GM12878 (cell line): ENCODE data around the gene LITAF. TPM values are rescaled to one million over a fixed set of nuclear protein-coding genes. Genes with fewer than 3 reads are reported as not detected.

ENCODE experiments used
- ATAC-seq: fragments of 200-7000 bp; cut with Tn5 transposase; 3 replicates; pipeline ENCODE4 v1.9.1; 2020; ENCODE audit warnings: mild to moderate bottlenecking, moderate library complexity
- BruUV-seq: library from RNA; stranded (reverse); fragments of 400-500 nt; replicated peaks from 2 replicates; lab custom pipeline; 2021; lab: Mats Ljungman, UMichigan
- CTCF ChIA-PET: fragments of 300-600 bp; sonication (Branson Sonifier 250); formaldehyde crosslinking; extraction: SDS; loops from one replicate; lab custom pipeline; 2021; ENCODE audit warnings: inconsistent platforms; lab: Yijun Ruan, JAX
- POLR2A ChIA-PET: fragments of 350-600 bp; formaldehyde crosslinking; extraction: SDS; loops from one replicate; lab custom pipeline; 2021; ENCODE audit warnings: inconsistent platforms; lab: Charles Lee
- RAD21 ChIA-PET: fragments of 300-600 bp; sonication (Branson Sonifier 250); formaldehyde crosslinking; loops from one replicate; lab custom pipeline; 2023; ENCODE audit warnings: antibody characterized with exemption; ENCODE audit not compliant: unreplicated experiment; lab: Charles Lee
- SMC1A ChIA-PET: fragments of 300-600 bp; sonication (Branson Sonifier 250); formaldehyde crosslinking; loops from one replicate; lab custom pipeline; 2023; ENCODE audit not compliant: unreplicated experiment, uncharacterized antibody; lab: Charles Lee
- DNase-seq: peaks from one replicate; pipeline ENCODE4 v3.0.0-alpha.2; 2011; ENCODE audit warnings: low read depth, low spot score
- FAIRE-seq: peaks from 3 replicates; lab custom pipeline; 2011; peaks lifted over from hg19 to GRCh38; lab: Jason Lieb, UNC
- H2AFZ ChIP-seq: 2 replicates; pipeline ENCODE4 v1.6.0; 2011; ENCODE audit warnings: low read depth, low read length, control low read depth; ENCODE audit not compliant: control insufficient read depth
- H3K27ac ChIP-seq: 2 replicates; pipeline ENCODE4 v1.5.1; 2011; ENCODE audit warnings: control low read depth; ENCODE audit not compliant: control insufficient read depth, insufficient read depth
- H3K27me3 ChIP-seq, 2 experiments: replicated peaks in 1 of 2; 2 replicates each; pipeline versions ENCODE4 v1.6.0 to v1.6.1; 2011; ENCODE audit warnings: low read length in 1 of 2; ENCODE audit not compliant: control insufficient read depth in 2 of 2, insufficient read depth in 2 of 2
- H3K36me3 ChIP-seq, 2 experiments: 2 replicates each; pipeline ENCODE4 v1.5.1; 2011; ENCODE audit warnings: low read length in 1 of 2; ENCODE audit not compliant: control insufficient read depth in 2 of 2, insufficient read depth in 2 of 2
- H3K4me1 ChIP-seq: 2 replicates; pipeline ENCODE4 v1.6.1; 2011; ENCODE audit warnings: mild to moderate bottlenecking, low read length, moderate library complexity, mixed read lengths; ENCODE audit not compliant: control insufficient read depth, insufficient read depth
- H3K4me2 ChIP-seq: 2 replicates; pipeline ENCODE4 v1.6.0; 2011; ENCODE audit warnings: control low read depth; ENCODE audit not compliant: control insufficient read depth, insufficient read depth
- H3K4me3 ChIP-seq: fragments of 200-600 bp; sonication (generic); 2 replicates; pipeline ENCODE4 v1.5.1; 2016
- H3K79me2 ChIP-seq: 2 replicates; pipeline ENCODE4 v1.6.0; 2011; ENCODE audit warnings: low read length; ENCODE audit not compliant: control insufficient read depth, insufficient read depth
- H3K9ac ChIP-seq: 2 replicates; pipeline ENCODE4 v1.8.0; 2011; ENCODE audit warnings: low read length, control low read depth, mixed read lengths; ENCODE audit not compliant: control insufficient read depth, insufficient read depth
- H3K9me3 ChIP-seq: replicated peaks from 3 replicates; pipeline ENCODE4 v1.5.1; 2011; ENCODE audit warnings: mild to moderate bottlenecking, low read length; ENCODE audit not compliant: control insufficient read depth, insufficient read depth
- H4K20me1 ChIP-seq: 2 replicates; pipeline ENCODE4 v1.6.0; 2011; ENCODE audit not compliant: control insufficient read depth, insufficient read depth
- ATF7 ChIP-seq: fragments of 450-650 bp; IDR thresholded peaks from 2 replicates; pipeline ENCODE4 v1.6.1; 2016; ENCODE audit warnings: low read depth, mild to moderate bottlenecking
- BRCA1 ChIP-seq: IDR thresholded peaks from 2 replicates; pipeline ENCODE4 v1.6.1; 2011; ENCODE audit warnings: low read depth, low read length, improper control_type of control experiment
- CBX5 ChIP-seq: sonication (generic); IDR thresholded peaks from 2 replicates; pipeline ENCODE4 v1.6.1; 2016; ENCODE audit warnings: low read depth, moderate library complexity, mild to moderate bottlenecking, inconsistent platforms
- EP300 ChIP-seq, 2 experiments: fragments of 150-350 bp in 1 of 2; IDR thresholded peaks; 2 replicates each; pipeline ENCODE4 v1.6.1; 2011 to 2012; ENCODE audit warnings: low read depth in 2 of 2, low read length in 2 of 2, borderline replicate concordance in 1 of 2, improper control_type of control experiment in 1 of 2, inconsistent platforms in 1 of 2; ENCODE audit not compliant: control insufficient read depth in 1 of 2
- ETV6 ChIP-seq, 2 experiments: fragments of 450-650 bp in 1 of 2; IDR thresholded peaks in 1 of 2; conservative IDR thresholded peaks in 1 of 2; 2 replicates each; pipeline ENCODE4 v1.6.1; 2014; ENCODE audit warnings: antibody characterized with exemption in 1 of 2, borderline replicate concordance in 1 of 2, low read depth in 1 of 2, mild to moderate bottlenecking in 1 of 2, moderate library complexity in 1 of 2
- GABPA ChIP-seq: IDR thresholded peaks from 2 replicates; pipeline ENCODE4 v1.6.1; 2014; ENCODE audit warnings: antibody characterized with exemption, low read depth, mild to moderate bottlenecking, inconsistent platforms
- JUNB ChIP-seq: IDR thresholded peaks from 2 replicates; pipeline ENCODE4 v1.6.1; 2016; ENCODE audit warnings: antibody characterized with exemption, mild to moderate bottlenecking
- KDM1A ChIP-seq: fragments of 200-600 bp; sonication (generic); IDR thresholded peaks from 2 replicates; pipeline ENCODE4 v1.6.1; 2016; ENCODE audit warnings: borderline replicate concordance
- NFXL1 ChIP-seq: fragments of 450-650 bp; IDR thresholded peaks from 2 replicates; pipeline ENCODE4 v1.6.1; 2017; ENCODE audit warnings: antibody characterized with exemption, mild to moderate bottlenecking, borderline replicate concordance
- RB1 ChIP-seq: fragments of 450-650 bp; formaldehyde crosslinking; IDR thresholded peaks from 2 replicates; pipeline ENCODE4 v1.6.1; 2017; ENCODE audit warnings: mild to moderate bottlenecking, borderline replicate concordance
- RELA ChIP-seq: fragments of 450-650 bp; IDR thresholded peaks from 2 replicates; pipeline ENCODE4 v1.8.0; 2014; ENCODE audit warnings: borderline replicate concordance; ENCODE audit not compliant: partially characterized antibody
- SREBF1 ChIP-seq: IDR thresholded peaks from 2 replicates; pipeline ENCODE4 v1.6.1; 2012; ENCODE audit warnings: mild to moderate bottlenecking, low read length
- STAT3 ChIP-seq: IDR thresholded peaks from 2 replicates; pipeline ENCODE4 v1.6.1; 2011; ENCODE audit warnings: low read depth, low read length, improper control_type of control experiment
- SUZ12 ChIP-seq: fragments of 200-600 bp; sonication (generic); IDR thresholded peaks from one replicate; pipeline ENCODE4 v1.6.1; 2018; ENCODE audit warnings: antibody characterized with exemption, mild to moderate bottlenecking; ENCODE audit not compliant: unreplicated experiment
- WGBS: methylation state at CpG from one replicate; pipeline ENCODE4 v1.1.6; 2016; ENCODE audit warnings: low lambda C conversion rate; ENCODE audit not compliant: insufficient replicate concordance, insufficient coverage; ENCODE audit errors: missing lambda C conversion rate; 5-methylcytosine and 5-hydroxymethylcytosine counted together
- in situ Hi-C: fragments of 300-500 bp; cut with MboI; formaldehyde crosslinking; loops from 9 replicates; pipeline ENCODE4 v1.14.3; 2018; ENCODE audit warnings: mixed read lengths
- intact Hi-C: fragments of 100-400 bp; cut with micrococcal nuclease; formaldehyde crosslinking; loops from one replicate; pipeline ENCODE4 v1.14.2; 2022; ENCODE audit not compliant: unreplicated experiment
- polyA plus RNA-seq, 11 experiments: library from polyadenylated mRNA; depleted of rRNA in 4 of 11; unstranded in 6 of 11; stranded (reverse) in 5 of 11; fragments of >200 nt; fragmentation: Nextera tagmentation in 4 of 11; fragmentation: Illumina TruSeq in 1 of 11; extraction: Ambion mirVana in 4 of 11; extraction: Trizol in 1 of 11; gene quantifications; 1 replicate in 1 of 11; 2 replicates in 10 of 11; pipeline versions ENCODE4 v1.2.1 to v1.2.3, GENCODE V29; 2011 to 2016; ENCODE audit warnings: inconsistent platforms in 2 of 11, missing spikeins in 2 of 11, low read depth in 1 of 11
- total RNA-seq, 4 experiments: library from RNA; depleted of rRNA in 3 of 4; stranded (reverse); fragments of >200 nt in 3 of 4; fragmentation: Illumina TruSeq in 1 of 4; extraction: Trizol in 1 of 4; gene quantifications; 2 replicates each; pipeline versions ENCODE4 v1.2.1 to v1.2.3, GENCODE V29; 2013 to 2021

The LITAF gene
- total and polyA plus RNA-seq, 10 of the 15 experiments (the other 5 are each of a cell fraction or from before 2014, with no cell fraction given), result 99.2 to 211 (median 147) TPM

- ChIA-PET POLR2A (no interaction called here), CTCF (interaction anchor here (1.2 kb wide), 1 partner anchor 73 kb away, joined by 3 read pairs; no protein-coding TSS in a partner anchor), SMC1A (no interaction called here), RAD21 (no interaction called here)
- intact Hi-C loops (no loop called here), in situ Hi-C loops (no loop called here)
- Histone ChIP-seq H4K20me1 (no peaks in the 10 kb centered on the region), H3K27ac (no peak overlapping the region), H3K27me3 (no peaks in the 10 kb centered on the region; a peak in 1 of 4 replicates), H3K4me3 (no peak overlapping the region), H3K4me2 (no peak overlapping the region), H3K36me3 (no peaks in the 10 kb centered on the region), H3K79me2 (no peaks in the 10 kb centered on the region), H3K9me3 (no peaks in the 10 kb centered on the region), H3K9ac (no peak overlapping the region), H3K4me1 (peaks cover 4% of the 10 kb centered on the region; the same call in 1 of the 2 replicates), H2AFZ (no peak overlapping the region)
- no TSS peak for BruUV-seq
- WGBS, result 78% methylated on average over 8 of the region's 8 CpGs
- ATAC-seq (no peak), FAIRE-seq (no peak), DNase-seq (no peak)
- TF ChIP-seq CBX5, result no peak
- no peak for TF ChIP-seq SUZ12
- no peak for TF ChIP-seq STAT3
- no peak for TF ChIP-seq RELA
- TF ChIP-seq SREBF1, result no peak
- TF ChIP-seq ETV6 (conservative IDR thresholded peaks at IDR 0.05 in 1 of 2, IDR thresholded peaks at IDR 0.05 in 1 of 2; ENCODE audit: borderline replicate concordance in 1 of 2, low read depth in 1 of 2), result no peak
- TF ChIP-seq GABPA, result no peak
- TF ChIP-seq KDM1A, result no peak
- no peak for TF ChIP-seq BRCA1
- TF ChIP-seq JUNB, result no peak
- TF ChIP-seq ATF7, result no peak
- TF ChIP-seq EP300 (IDR thresholded peaks at IDR 0.05; ENCODE audit: borderline replicate concordance in 1 of 2, control insufficient read depth in 1 of 2, low read depth in 2 of 2, low read length in 2 of 2), result no peak
- no peak for TF ChIP-seq NFXL1
- TF ChIP-seq RB1, result no peak
Observed at GRCh38 chr16:11605564-11605886, 18.8 kb upstream of the LITAF start.
